Neural progenitor cell (in vitro differentiated cells): ENCODE measurements around the gene PREX1. TPM values are rescaled to one million over a fixed set of nuclear protein-coding genes. Genes with fewer than 3 reads are reported as not detected.

ENCODE experiments used
- DNase-seq: peaks from one replicate; pipeline ENCODE4 v3.0.0-alpha.2; 2016; ENCODE audit warnings: low spot score
- H2AFZ ChIP-seq: fragments of 200-600 bp; sonication (generic); replicated peaks from 2 replicates; pipeline ENCODE4 v1.6.1; 2016; ENCODE audit warnings: antibody characterized with exemption
- H3F3A ChIP-seq: fragments of 200-600 bp; sonication (generic); 2 replicates; pipeline ENCODE4 v1.6.1; 2016; ENCODE audit warnings: antibody characterized with exemption, low read depth
- H3K27ac ChIP-seq: fragments of 200-600 bp; sonication (generic); 2 replicates; pipeline ENCODE4 v1.5.1; 2016; ENCODE audit warnings: mild to moderate bottlenecking
- H3K27me3 ChIP-seq: fragments of 200-600 bp; sonication (generic); 2 replicates; pipeline ENCODE4 v1.6.1; 2016; ENCODE audit warnings: mild to moderate bottlenecking, moderate library complexity
- H3K36me3 ChIP-seq: fragments of 200-600 bp; sonication (generic); 2 replicates; pipeline ENCODE4 v1.5.1; 2016
- H3K4me1 ChIP-seq: fragments of 200-600 bp; sonication (generic); 2 replicates; pipeline ENCODE4 v1.6.1; 2016; ENCODE audit warnings: mixed run types
- H3K4me2 ChIP-seq: fragments of 200-600 bp; sonication (generic); 2 replicates; pipeline ENCODE4 v1.6.1; 2016
- H3K4me3 ChIP-seq: fragments of 200-600 bp; sonication (generic); 2 replicates; pipeline ENCODE4 v1.5.1; 2016
- H3K79me2 ChIP-seq: fragments of 200-600 bp; sonication (generic); 2 replicates; pipeline ENCODE4 v1.6.1; 2016; ENCODE audit warnings: low read depth
- H3K9ac ChIP-seq: fragments of 200-600 bp; sonication (generic); 2 replicates; pipeline ENCODE4 v1.6.1; 2016
- H3K9me3 ChIP-seq: fragments of 200-600 bp; sonication (generic); 2 replicates; pipeline ENCODE4 v1.5.1; 2016; ENCODE audit warnings: low read depth
- H4K20me1 ChIP-seq: fragments of 200-600 bp; sonication (generic); 2 replicates; pipeline ENCODE4 v1.6.1; 2016; ENCODE audit warnings: low read depth
- H3K27ac Mint-ChIP-seq: 3 replicates; pipeline ENCODE4 v1.8.0; 2021; ENCODE audit warnings: mixed read lengths
- H3K27me3 Mint-ChIP-seq: 2 replicates; pipeline ENCODE4 v1.8.0; 2022; ENCODE audit warnings: low read depth, mild to moderate bottlenecking, inconsistent platforms, moderate library complexity, mixed read lengths; ENCODE audit not compliant: insufficient read depth
- H3K36me3 Mint-ChIP-seq: 3 replicates; pipeline ENCODE4 v1.8.0; 2021; ENCODE audit warnings: mixed read lengths
- H3K4me1 Mint-ChIP-seq: 3 replicates; pipeline ENCODE4 v1.8.0; 2021; ENCODE audit warnings: mixed read lengths
- H3K4me3 Mint-ChIP-seq: 3 replicates; pipeline ENCODE4 v1.8.0; 2021; ENCODE audit warnings: mild to moderate bottlenecking, moderate library complexity, mixed read lengths
- H3K9me3 Mint-ChIP-seq: 3 replicates; pipeline ENCODE4 v1.8.0; 2020; ENCODE audit warnings: mixed read lengths
- CTCF ChIP-seq: fragments of 200-600 bp; sonication (generic); IDR thresholded peaks from 2 replicates; pipeline ENCODE4 v1.5.1; 2017; ENCODE audit warnings: antibody characterized with exemption, mild to moderate bottlenecking
- EZH2 ChIP-seq: fragments of 200-600 bp; sonication (generic); IDR thresholded peaks from 2 replicates; pipeline ENCODE4 v1.6.1; 2017; ENCODE audit warnings: antibody characterized with exemption, mild to moderate bottlenecking, moderate library complexity
- EZH2phosphoT487 ChIP-seq: fragments of 200-600 bp; sonication (generic); IDR thresholded peaks from 2 replicates; pipeline ENCODE4 v1.6.1; 2017; ENCODE audit warnings: antibody characterized with exemption
- total RNA-seq: library from RNA; depleted of rRNA; stranded (reverse); fragments of >200 nt; gene quantifications from 2 replicates; pipeline ENCODE4 v1.2.3, GENCODE V29; 2015; ENCODE audit warnings: low replicate concordance

Gene PREX1
- total RNA-seq, 1 donor from 2014 or later: 4.5 TPM

DNA sequence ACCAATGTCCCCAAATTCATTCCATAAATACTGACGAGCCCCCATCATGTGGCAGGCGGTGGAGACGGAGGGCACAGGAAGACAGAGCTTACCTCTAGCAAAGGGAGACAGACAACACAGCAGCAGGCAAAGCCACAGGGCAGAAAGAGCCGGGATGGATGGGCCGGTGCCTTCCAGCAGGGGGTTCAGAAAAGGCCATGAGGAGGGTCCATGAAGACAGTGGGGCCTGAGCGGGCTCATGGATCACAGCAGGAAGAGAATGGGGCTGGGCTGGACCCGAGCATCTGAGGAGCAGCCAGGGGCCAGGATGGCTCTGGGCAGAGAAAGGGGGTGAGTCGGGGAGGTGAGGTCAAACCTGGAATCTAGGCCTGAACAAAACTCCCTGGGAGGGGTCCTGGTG, 42.0 kb downstream of the PREX1 start:
- H4K20me1 ChIP-seq: no peaks in the 10 kb centered on the region
- peaks cover 25% of the 10 kb centered on the region for H3K4me1 ChIP-seq
- Mint-ChIP-seq H3K27me3 (peaks cover 9% of the 10 kb centered on the region), H3K4me1 (peaks cover 54% of the 10 kb centered on the region), H3K9me3 (peaks cover 1% of the 10 kb centered on the region), H3K4me3 (peak overlapping the region; percentile 60), H3K27ac (peak overlapping the region; percentile 88), H3K36me3 (peaks cover 7% of the 10 kb centered on the region)
- no peaks in the 10 kb centered on the region for H3K79me2 ChIP-seq
- TF ChIP-seq CTCF (no peak), EZH2phosphoT487 (no peak)
- no peak overlapping the region for H3K9ac ChIP-seq
- no peak overlapping the region for H3K27ac ChIP-seq
- H3K4me2 ChIP-seq: no peak overlapping the region
- no peak overlapping the region for H3K4me3 ChIP-seq
- no peak overlapping the region for H2AFZ ChIP-seq
- no peak for DNase-seq
- peaks cover 4% of the 10 kb centered on the region for H3F3A ChIP-seq
- H3K27me3 ChIP-seq: no peaks in the 10 kb centered on the region
- no peaks in the 10 kb centered on the region for H3K9me3 ChIP-seq
- H3K36me3 ChIP-seq: no peaks in the 10 kb centered on the region

- peaks cover 6% of the 10 kb centered on the region for H3K9me3 Mint-ChIP-seq
- Histone ChIP-seq H3K4me1 (peaks cover 20% of the 10 kb centered on the region), H3K79me2 (no peaks in the 10 kb centered on the region)
Measured at GRCh38 chr20:48785256-48785655, 42.5 kb downstream of the PREX1 start.

GRCh38 chr20:48784273-48784641, 43.5 kb downstream of the PREX1 start:
- Histone ChIP-seq H3K9me3 (peaks cover 6% of the 10 kb centered on the region), H3K27ac (no peak overlapping the region), H3K9ac (no peak overlapping the region), H3K4me2 (no peak overlapping the region), H3K36me3 (no peaks in the 10 kb centered on the region), H3K4me3 (no peak overlapping the region), H4K20me1 (no peaks in the 10 kb centered on the region), H3F3A (no peaks in the 10 kb centered on the region), H3K79me2 (no peaks in the 10 kb centered on the region), H3K4me1 (peaks cover 18% of the 10 kb centered on the region), H3K27me3 (no peaks in the 10 kb centered on the region), H2AFZ (no peak overlapping the region)
- H3K27me3 Mint-ChIP-seq: peaks cover 9% of the 10 kb centered on the region
- TF ChIP-seq CTCF (no peak), EZH2 (no peak), EZH2phosphoT487 (no peak)
- peaks cover 16% of the 10 kb centered on the region for H3K36me3 Mint-ChIP-seq
- peaks cover 13% of the 10 kb centered on the region for H3K9me3 Mint-ChIP-seq
- peak overlapping the region; percentile 26 for H3K4me3 Mint-ChIP-seq
- no peak for DNase-seq
- peaks cover 41% of the 10 kb centered on the region for H3K4me1 Mint-ChIP-seq
- no peak overlapping the region for H3K27ac Mint-ChIP-seq

More at GRCh38 chr20:48785256-48785655, 42.5 kb downstream of the PREX1 start:
- H3K4me3 Mint-ChIP-seq: no peak overlapping the region
- Histone ChIP-seq H3K9me3 (no peaks in the 10 kb centered on the region), H2AFZ (no peak overlapping the region), H3K27me3 (no peaks in the 10 kb centered on the region), H3K27ac (no peak overlapping the region), H3K36me3 (no peaks in the 10 kb centered on the region), H3F3A (peaks cover 1% of the 10 kb centered on the region), H4K20me1 (no peaks in the 10 kb centered on the region), H3K9ac (no peak overlapping the region), H3K4me2 (no peak overlapping the region), H3K4me3 (no peak overlapping the region)
- peaks cover 51% of the 10 kb centered on the region for H3K4me1 Mint-ChIP-seq
- TF ChIP-seq EZH2phosphoT487 (no peak), EZH2 (no peak), CTCF (no peak)
- no peak for DNase-seq
- H3K27ac Mint-ChIP-seq: no peak overlapping the region
- peaks cover 9% of the 10 kb centered on the region for H3K27me3 Mint-ChIP-seq
- peaks cover 9% of the 10 kb centered on the region for H3K36me3 Mint-ChIP-seq
